SK-N-SH (cell line): Measurements from ENCODE around the gene SANBR. TPM values are rescaled to one million over a fixed set of nuclear protein-coding genes. Genes with fewer than 3 reads are reported as not detected.

Source experiments
- CTCF ChIA-PET: fragments of 300-600, 350-600 bp; formaldehyde crosslinking; extraction: SDS; loops from one replicate; lab custom pipeline; 2021; lab: Yijun Ruan, JAX
- POLR2A ChIA-PET: fragments of 350-600 bp; sonication (Branson Sonifier 250); formaldehyde crosslinking; extraction: SDS; loops from one replicate; lab custom pipeline; 2020; ENCODE audit warnings: antibody characterized with exemption, inconsistent platforms; lab: Yijun Ruan, JAX
- DNase-seq: peaks from one replicate; pipeline ENCODE4 v3.0.0; 2012
- H2AFZ ChIP-seq: fragments of 200-600 bp; sonication (generic); 2 replicates; pipeline ENCODE4 v1.8.1; 2016; ENCODE audit warnings: antibody characterized with exemption, mild to moderate bottlenecking, low read depth
- H3F3A ChIP-seq: fragments of 200-600 bp; sonication (generic); replicated peaks from 2 replicates; pipeline ENCODE3; 2016; ENCODE audit warnings: antibody characterized with exemption, mild to moderate bottlenecking; ENCODE audit not compliant: insufficient read depth
- H3K27ac ChIP-seq, 2 experiments: fragments of 200-500 bp in 1 of 2; fragments of 200-600 bp in 1 of 2; sonication (Bioruptor generic) in 1 of 2; sonication (generic), shearing (Covaris generic) in 1 of 2; 2 replicates each; pipeline versions ENCODE4 v1.5.1 to v1.6.1; 2014 to 2016; ENCODE audit warnings: low read depth in 2 of 2, inconsistent platforms in 1 of 2, low read length in 1 of 2, mild to moderate bottlenecking in 1 of 2, mixed read lengths in 1 of 2
- H3K27me3 ChIP-seq: fragments of 200-600 bp; sonication (generic), shearing (Covaris generic); 2 replicates; pipeline ENCODE4 v1.6.1; 2016; ENCODE audit warnings: mixed run types; ENCODE audit not compliant: insufficient read depth
- H3K36me3 ChIP-seq, 2 experiments: fragments of 200-500 bp in 1 of 2; fragments of 200-600 bp in 1 of 2; sonication (Bioruptor generic) in 1 of 2; sonication (generic) in 1 of 2; replicated peaks in 1 of 2; 2 replicates each; pipeline versions ENCODE3 to v1.5.1; 2014 to 2016; ENCODE audit warnings: low read length in 1 of 2, mild to moderate bottlenecking in 1 of 2; ENCODE audit not compliant: insufficient read depth in 2 of 2, control insufficient read depth in 1 of 2
- H3K4me1 ChIP-seq, 2 experiments: fragments of 200-500 bp in 1 of 2; fragments of 200-600 bp in 1 of 2; sonication (Bioruptor generic) in 1 of 2; sonication (generic), shearing (Covaris generic) in 1 of 2; 2 replicates each; pipeline versions ENCODE4 v1.5.1 to v1.6.1; 2014 to 2016; ENCODE audit warnings: low read depth in 1 of 2, low read length in 1 of 2, mixed run types in 1 of 2; ENCODE audit not compliant: insufficient read depth in 2 of 2, control insufficient read depth in 1 of 2
- H3K4me2 ChIP-seq: fragments of 200-600 bp; sonication (generic), shearing (Covaris generic); 2 replicates; pipeline ENCODE4 v1.6.1; 2017; ENCODE audit warnings: mixed run types
- H3K4me3 ChIP-seq, 2 experiments: fragments of 200-500 bp in 1 of 2; fragments of 200-600 bp in 1 of 2; sonication (Bioruptor generic) in 1 of 2; sonication (generic), shearing (Covaris generic) in 1 of 2; 2 replicates each; pipeline versions ENCODE4 v1.5.1 to v1.8.1; 2014 to 2016; ENCODE audit warnings: low read depth in 2 of 2, inconsistent platforms in 1 of 2, low read length in 1 of 2, mild to moderate bottlenecking in 1 of 2, mixed read lengths in 1 of 2, moderate library complexity in 1 of 2
- H3K79me2 ChIP-seq: fragments of 200-600 bp; sonication (generic); 2 replicates; pipeline ENCODE4 v1.8.1; 2017; ENCODE audit warnings: mild to moderate bottlenecking; ENCODE audit not compliant: insufficient read depth
- H3K9ac ChIP-seq: fragments of 200-600 bp; sonication (generic); 2 replicates; pipeline ENCODE4 v1.6.1; 2017; ENCODE audit warnings: mixed run types
- H3K9me2 ChIP-seq: fragments of 200-600 bp; sonication (generic); 2 replicates; pipeline ENCODE4 v1.6.1; 2017; ENCODE audit warnings: mixed run types
- H3K9me3 ChIP-seq: fragments of 200-600 bp; sonication (generic); 2 replicates; pipeline ENCODE4 v1.6.1; 2017; ENCODE audit warnings: mixed run types, mild to moderate bottlenecking, moderate library complexity
- H4K20me1 ChIP-seq: fragments of 200-600 bp; sonication (generic); 2 replicates; pipeline ENCODE4 v1.6.1; 2017; ENCODE audit warnings: mild to moderate bottlenecking, mixed run types; ENCODE audit not compliant: insufficient read depth
- CHD2 ChIP-seq: fragments of 150-350 bp; IDR thresholded peaks from 2 replicates; pipeline ENCODE4 v1.6.1; 2018; ENCODE audit warnings: low read length; ENCODE audit not compliant: partially characterized antibody
- ELF1 ChIP-seq: IDR thresholded peaks from 2 replicates; pipeline ENCODE4 v1.4.0; 2012
- EP300 ChIP-seq, 2 experiments: IDR thresholded peaks; 2 replicates each; pipeline versions ENCODE4 v1.4.0 to v1.6.1; 2012; ENCODE audit warnings: borderline replicate concordance in 1 of 2, low read depth in 1 of 2, low read length in 1 of 2
- GABPA ChIP-seq: IDR thresholded peaks from 2 replicates; pipeline ENCODE4 v1.4.0; 2012; ENCODE audit warnings: low read depth, mild to moderate bottlenecking
- GATA2 ChIP-seq: sonication (generic); formaldehyde crosslinking; IDR thresholded peaks from 2 replicates; pipeline ENCODE4 v1.5.0; 2020; ENCODE audit warnings: mild to moderate bottlenecking, missing genetic modification reagents
- IRF3 ChIP-seq: fragments of 150-350 bp; IDR thresholded peaks from 2 replicates; pipeline ENCODE4 v1.6.1; 2016; ENCODE audit warnings: mild to moderate bottlenecking, low read depth, low read length
- MAX ChIP-seq: IDR thresholded peaks from 2 replicates; pipeline ENCODE4 v1.4.0; 2012; ENCODE audit warnings: low read depth
- NRF1 ChIP-seq: IDR thresholded peaks from 2 replicates; pipeline ENCODE4 v1.6.1; 2012; ENCODE audit warnings: low read depth, mild to moderate bottlenecking, low read length
- POLR2AphosphoS5 ChIP-seq: IDR thresholded peaks from 2 replicates; pipeline ENCODE4 v1.6.1; 2012; ENCODE audit warnings: low read depth, low read length
- RFX5 ChIP-seq: IDR thresholded peaks from 2 replicates; pipeline ENCODE4 v1.6.1; 2012; ENCODE audit warnings: mild to moderate bottlenecking, improper control_type of control experiment, low read length
- RXRA ChIP-seq: IDR thresholded peaks from 2 replicates; pipeline ENCODE4 v1.4.0; 2012; ENCODE audit warnings: low read depth, mild to moderate bottlenecking, borderline replicate concordance
- TAF1 ChIP-seq: IDR thresholded peaks from 2 replicates; pipeline ENCODE4 v1.6.1; 2012; ENCODE audit warnings: low read depth, mild to moderate bottlenecking, low read length, moderate library complexity, borderline replicate concordance
- USF2 ChIP-seq: fragments of 150-350 bp; IDR thresholded peaks from 2 replicates; pipeline ENCODE4 v1.6.1; 2017; ENCODE audit warnings: antibody characterized with exemption, low read length, low read depth, borderline replicate concordance
- WGBS: methylation state at CpG from one replicate; pipeline ENCODE4 v1.1.6; 2017; ENCODE audit warnings: low lambda C conversion rate; 5-methylcytosine and 5-hydroxymethylcytosine counted together
- polyA plus RNA-seq, 3 experiments: library from polyadenylated mRNA; depleted of rRNA; stranded (reverse); fragments of >200 nt; gene quantifications; 2 replicates each; pipeline ENCODE4 v1.2.3, GENCODE V29; 2012

SANBR gene
- 4.3 and 4.7 TPM in 2 replicates for polyA plus RNA-seq (2012; rRNA removed)
- 4.9 and 5.4 TPM in 2 replicates for polyA plus RNA-seq (2012; cell fraction: cytosol; rRNA removed)
- 6.4 and 9.2 TPM in 2 replicates for polyA plus RNA-seq (2012; cell fraction: nucleus; rRNA removed)

GRCh38 chr2:61065714-61066709, at the start of gene SANBR:
Gene SANBR, plus strand, starts transcription at chr2:61065871. Its CDS starts 4,480 bp downstream, at chr2:61070351.
- no peaks in the 10 kb centered on the region for H3K9me2 ChIP-seq
- CTCF ChIA-PET: interaction anchor here (0.6 to 1.2 kb wide), 3 partner anchors 25 to 354 kb away, joined by 3 read pairs; no protein-coding TSS in a partner anchor
- no peaks in the 10 kb centered on the region for H3F3A ChIP-seq
- peaks cover 38% of the 10 kb centered on the region for H3K79me2 ChIP-seq
- peak within 1 kb of the TSS; percentile 84 to 85 for H3K4me3 ChIP-seq
- H3K9me3 ChIP-seq: no peaks in the 10 kb centered on the region
- H3K27me3 ChIP-seq: no peaks in the 10 kb centered on the region
- H2AFZ ChIP-seq: peak within 1 kb of the TSS; percentile 92
- POLR2A ChIA-PET: interaction anchor here (0.9 to 1.5 kb wide), 2 partner anchors 56 to 76 kb away, joined by 4 to 5 read pairs; no protein-coding TSS in a partner anchor
- peak within 1 kb of the TSS; percentile 76 for H3K9ac ChIP-seq
- 2% methylated on average over 15 of the region's 112 CpGs for WGBS
- no peak for TF ChIP-seq ELF1
- TF ChIP-seq MAX: peak; percentile 66; the same call in 1 of the 2 replicates
- peak; percentile 12 for TF ChIP-seq CHD2
- TF ChIP-seq RXRA: no peak
- TF ChIP-seq NRF1: no peak
- no peak for TF ChIP-seq GABPA
- 0 out of 2 replicates have a peak, but pooled peaks have one; percentile 23 for TF ChIP-seq TAF1
- peak in 1 of 2 experiments; percentile 6; a peak in 1 of 4 replicates for TF ChIP-seq EP300 (IDR thresholded peaks at IDR 0.05; ENCODE audit: borderline replicate concordance in 1 of 2, low read depth in 1 of 2, low read length in 1 of 2)
- peak; percentile 74 for TF ChIP-seq RFX5
- no peak for TF ChIP-seq GATA2
- no peak for TF ChIP-seq USF2
- TF ChIP-seq POLR2AphosphoS5: no peak
- 0 out of 2 replicates have a peak, but pooled peaks have one; percentile 31 for TF ChIP-seq IRF3
- H3K27ac ChIP-seq: peak within 1 kb of the TSS; percentile 62 to 82
- DNase-seq: peak; percentile 97
- H3K4me2 ChIP-seq: peak within 1 kb of the TSS; percentile 85
- peaks cover 0 to 4% of the 10 kb centered on the region in 2 experiments; a peak in 2 of 4 replicates for H3K4me1 ChIP-seq
- no peaks in the 10 kb centered on the region for H4K20me1 ChIP-seq
- H3K36me3 ChIP-seq: peaks cover 12 to 16% of the 10 kb centered on the region in 2 experiments
